ENCODE measurements around the gene ZBTB32.

The ZBTB32 gene

GRCh38 chr19:35741203-35741515 lies 36.8 kb downstream of the ZBTB32 start:
- DNase-seq (ENCODE audit: insufficient read length, low spot score) (no peak), FAIRE-seq (no peak)
- TF ChIP-seq POLR2A (IDR thresholded peaks at IDR 0.05; ENCODE audit: low read depth, low read length), result no peak

GRCh38 chr19:35742121-35742724 lies 37.9 kb downstream of the ZBTB32 start, which contains the start of gene IGFLR1:
IGFLR1 (minus strand) TSS chr19:35742452; CDS start chr19:35741180, 1,272 bp downstream.
- FAIRE-seq, result no peak
- TF ChIP-seq POLR2A (IDR thresholded peaks at IDR 0.05; ENCODE audit: low read depth, low read length), result no peak
- no peak for DNase-seq (ENCODE audit: insufficient read length, low spot score)

GRCh38 chr19:35743640-35744429 lies 39.5 kb downstream of the ZBTB32 start:
- no peak for FAIRE-seq
- DNase-seq (ENCODE audit: insufficient read length, low spot score), result no peak
- no peak for TF ChIP-seq POLR2A (IDR thresholded peaks at IDR 0.05; ENCODE audit: low read depth, low read length)

- TF ChIP-seq POLR2A (IDR thresholded peaks at IDR 0.05; ENCODE audit: low read depth, low read length), result peak; percentile 89
- DNase-seq (ENCODE audit: insufficient read length, low spot score) (peak; percentile 89), FAIRE-seq (no peak)
Measured at GRCh38 chr19:35744430-35745327, 40.3 kb downstream of the ZBTB32 start.

- peak; percentile 37; the same call in 1 of the 2 replicates for TF ChIP-seq POLR2A (IDR thresholded peaks at IDR 0.05; ENCODE audit: low read depth, low read length)
Measured at GRCh38 chr19:35745328-35746086, 41.1 kb downstream of the ZBTB32 start, which contains the start of the genes PSENEN and U2AF1L4. PSENEN (plus strand) TSS chr19:35745651; CDS start chr19:35745931, 280 bp downstream. U2AF1L4 (minus strand) TSS chr19:35745418; CDS start chr19:35745391, 27 bp downstream.

GRCh38 chr19:35746087-35746462 lies 41.7 kb downstream of the ZBTB32 start:
- FAIRE-seq, result no peak
- no peak for DNase-seq (ENCODE audit: insufficient read length, low spot score)
- no peak for TF ChIP-seq POLR2A (IDR thresholded peaks at IDR 0.05; ENCODE audit: low read depth, low read length)

More at GRCh38 chr19:35745328-35746086, 41.1 kb downstream of the ZBTB32 start, which contains the start of the genes PSENEN and U2AF1L4:
- DNase-seq (ENCODE audit: insufficient read length, low spot score) (peak; percentile 96), FAIRE-seq (peak; percentile 60)

- no peak for TF ChIP-seq POLR2A (IDR thresholded peaks at IDR 0.05; ENCODE audit: low read depth, low read length)
- FAIRE-seq (no peak), DNase-seq (ENCODE audit: insufficient read length, low spot score) (no peak)
Measured at GRCh38 chr19:35746531-35746930, 42.2 kb downstream of the ZBTB32 start.

GRCh38 chr19:35748106-35749020 lies 44.0 kb downstream of the ZBTB32 start, which contains the start of gene LIN37:
LIN37 (plus strand) TSS chr19:35748576; CDS start chr19:35748725, 149 bp downstream.
- TF ChIP-seq POLR2A (IDR thresholded peaks at IDR 0.05; ENCODE audit: low read depth, low read length), result peak; percentile 81
- DNase-seq (ENCODE audit: insufficient read length, low spot score) (peak; percentile 97), FAIRE-seq (peak; percentile 88)

- FAIRE-seq (no peak), DNase-seq (ENCODE audit: insufficient read length, low spot score) (no peak)
- no peak for TF ChIP-seq POLR2A (IDR thresholded peaks at IDR 0.05; ENCODE audit: low read depth, low read length)
Measured at GRCh38 chr19:35750167-35750566, 45.8 kb downstream of the ZBTB32 start.

GRCh38 chr19:35751839-35752745 lies 47.7 kb downstream of the ZBTB32 start:
- no peak for DNase-seq (ENCODE audit: insufficient read length, low spot score)
- TF ChIP-seq POLR2A (IDR thresholded peaks at IDR 0.05; ENCODE audit: low read depth, low read length), result no peak
- no peak for FAIRE-seq

- no peak for FAIRE-seq
- no peak for TF ChIP-seq POLR2A (IDR thresholded peaks at IDR 0.05; ENCODE audit: low read depth, low read length)
- DNase-seq (ENCODE audit: insufficient read length, low spot score), result no peak
Measured at GRCh38 chr19:35752746-35753350, 48.5 kb downstream of the ZBTB32 start.

All from H54 (cell line).